Activated CD8-positive, alpha-beta memory T cell treated with anti-CD3 and anti-CD28 coated beads for 48 hours (primary cell): ENCODE measurements around the gene ZNF804B.

Experiments used
- DNase-seq, 3 experiments: peaks; one replicate each; pipeline ENCODE4 v3.0.0-alpha.2; 2020; ENCODE audit warnings: low read depth in 2 of 3, low spot score in 2 of 3

Gene ZNF804B

GRCh38 chr7:89247207-89247606 is 487.7 kb downstream of the ZNF804B start:
- DNase-seq: no peak

GRCh38 chr7:89259085-89259484 is 499.6 kb downstream of the ZNF804B start:
- DNase-seq: no peak

DNA sequence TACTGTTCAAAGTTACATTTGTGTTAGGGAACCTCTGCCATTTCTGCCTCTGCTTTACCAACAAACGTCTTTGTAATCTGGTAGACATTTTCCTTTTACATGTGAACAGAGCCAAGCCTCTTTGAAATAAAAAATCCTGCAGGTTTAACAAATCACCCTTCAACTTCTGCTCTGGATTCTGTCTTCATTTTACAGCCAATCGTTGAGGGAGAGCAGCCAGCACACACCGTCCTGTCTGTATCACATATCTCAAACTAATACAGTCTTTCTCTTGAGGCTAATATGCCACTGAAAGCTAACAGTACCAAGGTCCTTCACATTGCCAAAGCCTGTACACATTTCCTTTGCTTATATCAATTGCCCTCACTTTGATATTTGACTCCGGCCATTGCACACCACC is 504.6 kb downstream of the ZNF804B start:
- no peak for DNase-seq

DNA sequence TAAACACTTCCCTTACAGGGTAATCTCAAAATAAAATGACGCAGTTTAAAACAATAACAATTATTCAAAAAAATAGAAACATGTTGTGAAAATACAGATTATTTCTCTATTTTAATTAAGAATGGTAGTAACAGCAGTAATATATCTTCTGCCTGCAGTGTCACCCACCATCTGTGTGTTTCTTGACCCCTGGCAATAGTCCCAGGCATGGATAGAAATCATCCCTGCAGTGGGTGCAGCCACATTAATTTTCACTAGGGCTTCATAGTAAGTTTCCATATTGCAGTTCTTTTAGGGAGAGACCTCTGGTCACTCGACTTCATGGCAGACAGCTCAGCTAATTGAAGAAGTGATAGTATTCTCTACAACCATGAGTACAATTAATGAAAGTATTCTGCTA is 506.1 kb downstream of the ZNF804B start:
- DNase-seq: no peak

DNA sequence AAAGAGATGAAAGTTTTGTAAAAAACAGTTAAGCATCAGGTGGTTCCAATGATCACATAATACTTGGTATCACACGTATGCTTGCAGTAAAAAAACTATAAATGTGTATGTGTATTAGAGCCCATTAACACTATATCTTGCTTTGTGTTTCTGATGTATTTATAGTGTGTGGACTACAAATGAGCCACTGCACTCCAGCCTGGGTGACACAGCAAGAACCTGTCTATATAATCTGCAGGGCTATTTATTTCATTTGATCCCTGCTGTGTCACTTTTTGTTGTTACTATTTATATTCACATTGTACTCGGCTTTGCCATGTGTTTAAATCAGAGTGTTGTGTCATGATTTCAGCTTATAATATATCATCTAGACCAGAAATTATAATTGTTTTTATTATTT is 523.8 kb downstream of the ZNF804B start:
- DNase-seq: no peak

- DNase-seq: no peak
These were observed 549.0 kb downstream of the ZNF804B start for GRCh38 chr7:89308535-89308934.

- DNase-seq: no peak
These were observed 552.4 kb downstream of the ZNF804B start for GRCh38 chr7:89311886-89312285.

DNA sequence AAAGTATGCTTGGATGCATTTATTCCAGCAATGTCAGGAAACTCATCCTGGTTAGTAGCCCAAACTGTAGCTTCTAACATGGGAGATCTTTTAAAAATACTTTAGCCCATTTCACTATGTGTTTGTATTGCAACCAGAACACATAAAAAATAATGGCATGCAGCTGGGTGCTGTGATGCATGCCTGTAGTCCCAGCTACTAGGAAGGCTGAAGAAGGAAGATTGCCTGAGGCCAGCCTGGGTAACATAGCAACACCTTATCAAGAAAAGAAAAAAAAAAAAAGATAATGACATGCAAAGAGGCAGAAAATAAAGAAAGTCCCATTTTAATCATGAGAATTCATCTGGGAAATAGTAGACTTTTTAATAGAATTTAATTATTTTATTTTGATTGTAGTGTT is 553.1 kb downstream of the ZNF804B start:
- DNase-seq: no peak

DNA sequence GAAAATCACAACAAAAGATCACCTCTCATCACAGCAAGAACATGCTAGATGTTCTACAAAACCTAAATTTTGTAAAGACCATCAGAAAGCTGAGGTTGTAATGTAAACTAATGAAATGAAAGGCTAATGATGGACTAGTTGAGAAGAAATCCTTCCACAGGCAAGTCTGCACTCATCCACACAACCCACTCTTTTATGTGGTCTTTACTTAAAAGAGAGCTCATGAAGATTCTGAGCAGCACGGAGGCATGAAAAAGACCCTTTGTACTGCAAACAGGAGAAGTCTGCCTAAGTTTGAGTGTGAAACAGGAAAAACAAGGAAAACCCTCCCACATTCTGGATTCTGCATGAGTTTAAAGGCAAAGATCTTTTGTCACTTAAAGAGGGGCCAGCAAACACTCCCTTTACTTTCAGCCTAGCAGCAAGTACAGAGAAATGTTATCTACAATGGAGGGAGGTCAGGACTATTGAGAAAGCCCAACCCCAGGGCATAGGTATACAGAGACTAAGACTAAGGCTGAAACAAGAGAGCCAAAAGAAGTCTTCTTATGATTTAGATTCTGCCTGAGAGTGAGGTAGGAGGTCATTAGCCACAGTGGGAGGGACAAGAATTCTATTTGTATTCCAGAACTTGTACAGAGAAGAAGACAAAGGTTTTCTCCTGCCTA is 557.2 kb downstream of the ZNF804B start:
- no peak for DNase-seq

DNA sequence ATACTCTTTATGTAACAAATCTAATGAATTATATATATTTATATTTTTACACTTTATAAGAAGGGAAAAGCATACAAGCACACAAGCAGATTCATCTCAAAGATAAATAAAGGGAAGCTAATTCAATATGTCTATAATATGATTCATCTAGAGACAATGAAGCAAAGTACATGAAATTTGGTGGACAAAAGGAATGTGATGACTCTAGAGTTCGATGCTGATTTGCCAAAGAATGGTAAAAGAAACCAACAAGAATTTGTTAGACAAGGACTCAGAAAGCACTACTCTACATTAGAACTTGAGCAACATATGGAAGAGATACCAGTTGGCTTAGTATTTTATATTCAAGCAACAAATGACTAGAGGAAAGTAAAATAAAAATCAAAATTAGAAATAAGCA is 572.5 kb downstream of the ZNF804B start:
- DNase-seq: no peak

- no peak for DNase-seq
These were observed 575.3 kb downstream of the ZNF804B start for GRCh38 chr7:89334797-89335196.

- DNase-seq: no peak
These were observed 576.0 kb downstream of the ZNF804B start for GRCh38 chr7:89335490-89335889.

DNA sequence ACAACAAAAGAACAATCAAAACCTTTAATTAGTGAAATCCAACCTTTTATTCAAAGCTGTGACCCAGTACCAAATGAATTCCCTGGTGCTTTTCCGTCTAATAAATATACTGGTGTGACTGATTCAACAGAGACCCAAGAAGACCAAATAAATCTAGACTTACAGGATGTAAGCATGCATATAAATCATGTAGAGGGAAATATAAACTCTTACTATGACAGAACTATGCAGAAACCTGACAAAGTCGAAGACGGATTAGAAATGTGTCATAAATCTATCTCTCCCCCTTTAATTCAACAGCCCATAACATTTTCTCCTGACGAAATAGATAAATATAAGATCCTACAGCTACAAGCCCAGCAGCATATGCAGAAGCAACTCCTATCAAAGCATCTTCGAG is 576.6 kb downstream of the ZNF804B start:
- no peak for DNase-seq

- no peak for DNase-seq
These were observed 580.2 kb downstream of the ZNF804B start for GRCh38 chr7:89339748-89340147.

GRCh38 chr7:89357121-89357520 is 597.6 kb downstream of the ZNF804B start:
- DNase-seq: no peak

DNA sequence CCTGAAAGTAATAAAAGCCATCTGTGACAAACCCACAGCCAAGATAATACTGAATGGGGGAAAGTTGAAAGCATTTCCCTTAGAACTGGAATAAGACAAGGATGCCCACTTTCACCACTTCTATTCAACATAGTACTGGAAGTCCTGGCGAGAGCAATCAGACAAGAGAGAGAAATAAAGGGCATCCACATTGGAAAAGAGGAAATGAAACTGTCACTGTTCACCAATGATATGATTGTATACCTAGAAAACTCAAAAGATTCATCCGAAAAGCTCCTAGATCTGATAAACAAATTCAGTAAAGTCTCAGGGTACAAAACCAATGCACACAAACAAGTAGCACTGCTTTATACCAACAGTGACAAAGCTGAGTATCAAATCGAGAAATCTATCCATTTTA is 617.7 kb downstream of the ZNF804B start:
- DNase-seq: no peak

- DNase-seq: no peak
These were observed 625.9 kb downstream of the ZNF804B start for GRCh38 chr7:89385411-89385810.
